Measurements from ENCODE around the gene MMP20.

MMP20 gene

DNA sequence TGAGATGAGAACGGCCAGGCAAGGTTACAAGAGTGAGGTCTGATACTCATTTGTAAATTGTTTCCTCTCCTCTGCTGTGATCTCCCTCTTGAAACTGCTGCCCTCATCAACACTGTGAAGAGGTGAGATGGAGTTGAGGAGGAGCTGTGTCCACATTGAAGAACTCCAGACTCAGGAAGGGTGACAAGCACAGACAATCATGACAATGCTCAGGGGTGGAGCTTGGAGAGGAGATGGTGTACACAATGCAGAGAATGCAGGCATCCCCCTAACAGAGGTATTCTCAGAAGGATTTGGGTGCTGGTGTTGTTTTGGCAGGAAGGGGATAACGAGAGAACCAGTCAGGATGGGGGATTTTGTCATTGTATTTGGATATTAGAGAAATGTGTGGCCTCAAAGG lies 73.1 kb downstream of the MMP20 start (continued):
- TF ChIP-seq, protein P1, sequence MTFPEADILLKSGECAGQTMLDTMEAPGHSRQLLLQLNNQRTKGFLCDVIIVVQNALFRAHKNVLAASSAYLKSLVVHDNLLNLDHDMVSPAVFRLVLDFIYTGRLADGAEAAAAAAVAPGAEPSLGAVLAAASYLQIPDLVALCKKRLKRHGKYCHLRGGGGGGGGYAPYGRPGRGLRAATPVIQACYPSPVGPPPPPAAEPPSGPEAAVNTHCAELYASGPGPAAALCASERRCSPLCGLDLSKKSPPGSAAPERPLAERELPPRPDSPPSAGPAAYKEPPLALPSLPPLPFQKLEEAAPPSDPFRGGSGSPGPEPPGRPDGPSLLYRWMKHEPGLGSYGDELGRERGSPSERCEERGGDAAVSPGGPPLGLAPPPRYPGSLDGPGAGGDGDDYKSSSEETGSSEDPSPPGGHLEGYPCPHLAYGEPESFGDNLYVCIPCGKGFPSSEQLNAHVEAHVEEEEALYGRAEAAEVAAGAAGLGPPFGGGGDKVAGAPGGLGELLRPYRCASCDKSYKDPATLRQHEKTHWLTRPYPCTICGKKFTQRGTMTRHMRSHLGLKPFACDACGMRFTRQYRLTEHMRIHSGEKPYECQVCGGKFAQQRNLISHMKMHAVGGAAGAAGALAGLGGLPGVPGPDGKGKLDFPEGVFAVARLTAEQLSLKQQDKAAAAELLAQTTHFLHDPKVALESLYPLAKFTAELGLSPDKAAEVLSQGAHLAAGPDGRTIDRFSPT (tag by site-specific recombination; IDR thresholded peaks at IDR 0.05): no peak
- no peak for TF ChIP-seq ZNF707 (tag by site-specific recombination; IDR thresholded peaks at IDR 0.05)
- TF ChIP-seq, protein P2, sequence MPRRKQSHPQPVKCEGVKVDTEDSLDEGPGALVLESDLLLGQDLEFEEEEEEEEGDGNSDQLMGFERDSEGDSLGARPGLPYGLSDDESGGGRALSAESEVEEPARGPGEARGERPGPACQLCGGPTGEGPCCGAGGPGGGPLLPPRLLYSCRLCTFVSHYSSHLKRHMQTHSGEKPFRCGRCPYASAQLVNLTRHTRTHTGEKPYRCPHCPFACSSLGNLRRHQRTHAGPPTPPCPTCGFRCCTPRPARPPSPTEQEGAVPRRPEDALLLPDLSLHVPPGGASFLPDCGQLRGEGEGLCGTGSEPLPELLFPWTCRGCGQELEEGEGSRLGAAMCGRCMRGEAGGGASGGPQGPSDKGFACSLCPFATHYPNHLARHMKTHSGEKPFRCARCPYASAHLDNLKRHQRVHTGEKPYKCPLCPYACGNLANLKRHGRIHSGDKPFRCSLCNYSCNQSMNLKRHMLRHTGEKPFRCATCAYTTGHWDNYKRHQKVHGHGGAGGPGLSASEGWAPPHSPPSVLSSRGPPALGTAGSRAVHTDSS (tag by site-specific recombination; IDR thresholded peaks at IDR 0.05): no peak
- TF ChIP-seq ZNF350 (tag by site-specific recombination; IDR thresholded peaks at IDR 0.05): no peak
- TF ChIP-seq, protein P3, sequence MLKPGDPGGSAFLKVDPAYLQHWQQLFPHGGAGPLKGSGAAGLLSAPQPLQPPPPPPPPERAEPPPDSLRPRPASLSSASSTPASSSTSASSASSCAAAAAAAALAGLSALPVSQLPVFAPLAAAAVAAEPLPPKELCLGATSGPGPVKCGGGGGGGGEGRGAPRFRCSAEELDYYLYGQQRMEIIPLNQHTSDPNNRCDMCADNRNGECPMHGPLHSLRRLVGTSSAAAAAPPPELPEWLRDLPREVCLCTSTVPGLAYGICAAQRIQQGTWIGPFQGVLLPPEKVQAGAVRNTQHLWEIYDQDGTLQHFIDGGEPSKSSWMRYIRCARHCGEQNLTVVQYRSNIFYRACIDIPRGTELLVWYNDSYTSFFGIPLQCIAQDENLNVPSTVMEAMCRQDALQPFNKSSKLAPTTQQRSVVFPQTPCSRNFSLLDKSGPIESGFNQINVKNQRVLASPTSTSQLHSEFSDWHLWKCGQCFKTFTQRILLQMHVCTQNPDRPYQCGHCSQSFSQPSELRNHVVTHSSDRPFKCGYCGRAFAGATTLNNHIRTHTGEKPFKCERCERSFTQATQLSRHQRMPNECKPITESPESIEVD (tag by site-specific recombination; IDR thresholded peaks at IDR 0.05): no peak

DNA sequence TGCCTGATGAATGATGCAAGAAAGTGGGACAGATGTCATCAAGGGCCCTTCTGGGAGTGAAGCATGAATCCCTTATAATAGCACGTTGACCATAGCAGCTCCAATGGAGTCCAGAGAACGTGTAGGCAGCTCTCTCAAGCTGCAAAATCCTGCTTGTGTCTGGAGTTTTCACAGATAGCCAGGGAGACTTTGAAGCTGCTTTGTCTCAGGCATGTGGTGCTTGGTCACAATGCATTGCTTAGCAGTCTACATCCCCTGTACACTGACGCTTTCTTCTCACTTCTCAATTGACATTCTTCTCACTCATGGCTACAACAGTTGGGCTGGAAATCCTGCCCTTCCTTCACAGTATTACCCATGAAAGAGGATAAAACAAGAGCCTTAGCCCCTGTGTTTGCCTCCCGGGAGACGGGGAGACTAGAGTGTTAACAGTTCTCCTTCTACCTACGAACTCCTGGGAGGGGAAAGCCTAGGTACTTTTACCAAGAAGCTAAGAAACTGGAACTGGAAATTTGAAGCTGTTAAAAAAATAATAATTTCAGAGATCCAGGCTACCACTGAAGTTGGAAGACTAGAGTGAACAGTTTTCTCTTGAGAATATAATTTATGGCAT lies 73.9 kb downstream of the MMP20 start:
- TF ChIP-seq SCRT2 (tag by site-specific recombination; IDR thresholded peaks at IDR 0.05): no peak
- TF ChIP-seq, protein P4, sequence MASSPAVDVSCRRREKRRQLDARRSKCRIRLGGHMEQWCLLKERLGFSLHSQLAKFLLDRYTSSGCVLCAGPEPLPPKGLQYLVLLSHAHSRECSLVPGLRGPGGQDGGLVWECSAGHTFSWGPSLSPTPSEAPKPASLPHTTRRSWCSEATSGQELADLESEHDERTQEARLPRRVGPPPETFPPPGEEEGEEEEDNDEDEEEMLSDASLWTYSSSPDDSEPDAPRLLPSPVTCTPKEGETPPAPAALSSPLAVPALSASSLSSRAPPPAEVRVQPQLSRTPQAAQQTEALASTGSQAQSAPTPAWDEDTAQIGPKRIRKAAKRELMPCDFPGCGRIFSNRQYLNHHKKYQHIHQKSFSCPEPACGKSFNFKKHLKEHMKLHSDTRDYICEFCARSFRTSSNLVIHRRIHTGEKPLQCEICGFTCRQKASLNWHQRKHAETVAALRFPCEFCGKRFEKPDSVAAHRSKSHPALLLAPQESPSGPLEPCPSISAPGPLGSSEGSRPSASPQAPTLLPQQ (tag by site-specific recombination; IDR thresholded peaks at IDR 0.05): no peak
- H3K27ac ChIP-seq (ENCODE audit: extremely low read depth, low read depth, low read length): no peak overlapping the region
- H3K4me3 ChIP-seq (ENCODE audit: low read depth, low read length): no peak overlapping the region
- POLR2A ChIA-PET: interaction anchor here (0.7 kb wide), 1 partner anchor 305 kb away, joined by 3 read pairs; no protein-coding TSS in a partner anchor
- H3K4me1 ChIP-seq (ENCODE audit: control insufficient read depth, insufficient read depth, low read length): no peaks in the 10 kb centered on the region
- CTCF ChIA-PET: interaction anchor here (0.6 kb wide), 1 partner anchor 205 kb away, joined by 5 read pairs; no protein-coding TSS in a partner anchor
- H3K36me3 ChIP-seq (ENCODE audit: control insufficient read depth in 2 of 2, insufficient read depth in 1 of 2, low read length in 2 of 2): no peaks in the 10 kb centered on the region
- no peaks in the 10 kb centered on the region for H3K9me3 ChIP-seq (ENCODE audit: control insufficient read depth, insufficient read depth, low read depth, low read length)

DNA sequence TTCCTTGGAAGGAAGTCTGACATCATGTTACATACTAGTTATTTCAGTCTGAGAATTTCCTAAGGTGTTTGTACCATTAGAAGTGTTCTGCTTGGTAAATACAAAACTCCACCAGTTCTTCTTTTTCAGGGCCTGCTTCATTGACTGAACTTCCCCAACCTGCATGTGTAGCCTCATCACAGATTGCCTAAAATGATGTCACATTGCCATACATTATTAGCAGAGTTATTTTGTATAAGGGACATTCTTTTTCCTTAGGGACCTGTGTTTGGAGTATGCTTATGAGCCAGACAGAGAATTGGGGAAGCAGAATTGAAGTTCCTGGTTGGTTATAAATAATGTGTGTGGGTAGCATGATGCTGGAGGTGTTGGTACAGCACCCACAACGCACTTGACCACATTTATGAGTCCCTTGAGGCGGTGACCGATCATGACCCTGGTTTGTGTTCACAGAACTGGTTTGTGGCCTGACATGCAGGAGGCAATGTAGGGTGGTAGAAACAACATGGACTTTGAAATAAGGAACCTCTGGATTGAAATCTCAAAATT lies 78.1 kb downstream of the MMP20 start:
- ChIA-PET CTCF (interaction anchor here (0.6 to 1.4 kb wide), 2 partner anchors 118 to 156 kb away, joined by 3 read pairs; no protein-coding TSS in a partner anchor), POLR2A (no interaction called here)
- no peak overlapping the region for H3K4me3 ChIP-seq (ENCODE audit: low read depth, low read length)
- H3K27ac ChIP-seq (ENCODE audit: extremely low read depth, low read depth, low read length): no peak overlapping the region
- 0 out of 2 replicates have a peak, but pooled peaks have one; percentile 8 for TF ChIP-seq ZFHX2 (tag by site-specific recombination; conservative IDR thresholded peaks at IDR 0.05)
- TF ChIP-seq, protein P5, sequence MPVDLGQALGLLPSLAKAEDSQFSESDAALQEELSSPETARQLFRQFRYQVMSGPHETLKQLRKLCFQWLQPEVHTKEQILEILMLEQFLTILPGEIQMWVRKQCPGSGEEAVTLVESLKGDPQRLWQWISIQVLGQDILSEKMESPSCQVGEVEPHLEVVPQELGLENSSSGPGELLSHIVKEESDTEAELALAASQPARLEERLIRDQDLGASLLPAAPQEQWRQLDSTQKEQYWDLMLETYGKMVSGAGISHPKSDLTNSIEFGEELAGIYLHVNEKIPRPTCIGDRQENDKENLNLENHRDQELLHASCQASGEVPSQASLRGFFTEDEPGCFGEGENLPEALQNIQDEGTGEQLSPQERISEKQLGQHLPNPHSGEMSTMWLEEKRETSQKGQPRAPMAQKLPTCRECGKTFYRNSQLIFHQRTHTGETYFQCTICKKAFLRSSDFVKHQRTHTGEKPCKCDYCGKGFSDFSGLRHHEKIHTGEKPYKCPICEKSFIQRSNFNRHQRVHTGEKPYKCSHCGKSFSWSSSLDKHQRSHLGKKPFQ (tag by site-specific recombination; IDR thresholded peaks at IDR 0.05): no peak
- TF ChIP-seq EGR2 (tag by site-specific recombination; IDR thresholded peaks at IDR 0.05; ENCODE audit: low read depth): peak; percentile 11; the same call in 1 of the 2 replicates
- H3K9me3 ChIP-seq (ENCODE audit: control insufficient read depth, insufficient read depth, low read depth, low read length): no peaks in the 10 kb centered on the region
- H3K36me3 ChIP-seq (ENCODE audit: control insufficient read depth in 2 of 2, insufficient read depth in 1 of 2, low read length in 2 of 2): no peaks in the 10 kb centered on the region
- H3K4me1 ChIP-seq (ENCODE audit: control insufficient read depth, insufficient read depth, low read length): no peaks in the 10 kb centered on the region

Measured in HEK293 (cell line).